ENCODE measurements around the gene ITGA2. TPM values are rescaled to one million over a fixed set of nuclear protein-coding genes. Genes with fewer than 3 reads are reported as not detected.

Gene ITGA2
- total and polyA plus RNA-seq, 9 of the 15 experiments (the other 6 are each of a cell fraction or from before 2014, with no cell fraction given), result 0.01 to 0.09 (median 0.03) TPM; not detected in 5

- POLR2A ChIA-PET, result no interaction called here
- BruUV-seq (replicated peaks), result no TSS peak
- TF ChIP-seq ZNF77 (CRISPR knock-in tag; IDR thresholded peaks at IDR 0.05) (no peak), PHB (CRISPR knock-in tag; IDR thresholded peaks at IDR 0.05) (no peak), ZKSCAN3 (CRISPR knock-in tag; IDR thresholded peaks at IDR 0.05) (no peak), ADNP (tag; IDR thresholded peaks at IDR 0.05) (no peak), MXI1 (IDR thresholded peaks at IDR 0.05; ENCODE audit: low read depth, low read length) (no peak), RBM22 (IDR thresholded peaks at IDR 0.05; ENCODE audit: low read depth, low read length, poor library complexity, severe bottlenecking) (no peak), ESRRB (CRISPR knock-in tag; IDR thresholded peaks at IDR 0.05; ENCODE audit: borderline replicate concordance) (no peak), ETV6 (IDR thresholded peaks at IDR 0.05; ENCODE audit: borderline replicate concordance in 1 of 2, low read depth in 2 of 2, low read length in 1 of 2) (no peak), ETV6 (CRISPR knock-in tag; IDR thresholded peaks at IDR 0.05; ENCODE audit: borderline replicate concordance) (no peak), SMARCA5 (IDR thresholded peaks at IDR 0.05) (no peak), CHAMP1 (IDR thresholded peaks at IDR 0.05) (no peak), KAT7 (CRISPR knock-in tag; IDR thresholded peaks at IDR 0.05; ENCODE audit: borderline replicate concordance) (no peak), FOXA1 (IDR thresholded peaks at IDR 0.05; ENCODE audit: borderline replicate concordance) (no peak), NFATC3 (IDR thresholded peaks at IDR 0.05) (no peak)
- TF ChIP-seq, protein P1, sequence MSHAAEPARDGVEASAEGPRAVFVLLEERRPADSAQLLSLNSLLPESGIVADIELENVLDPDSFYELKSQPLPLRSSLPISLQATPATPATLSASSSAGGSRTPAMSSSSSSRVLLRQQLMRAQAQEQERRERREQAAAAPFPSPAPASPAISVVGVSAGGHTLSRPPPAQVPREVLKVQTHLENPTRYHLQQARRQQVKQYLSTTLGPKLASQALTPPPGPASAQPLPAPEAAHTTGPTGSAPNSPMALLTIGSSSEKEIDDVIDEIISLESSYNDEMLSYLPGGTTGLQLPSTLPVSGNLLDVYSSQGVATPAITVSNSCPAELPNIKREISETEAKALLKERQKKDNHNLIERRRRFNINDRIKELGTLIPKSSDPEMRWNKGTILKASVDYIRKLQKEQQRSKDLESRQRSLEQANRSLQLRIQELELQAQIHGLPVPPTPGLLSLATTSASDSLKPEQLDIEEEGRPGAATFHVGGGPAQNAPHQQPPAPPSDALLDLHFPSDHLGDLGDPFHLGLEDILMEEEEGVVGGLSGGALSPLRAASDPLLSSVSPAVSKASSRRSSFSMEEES (CRISPR knock-in tag; IDR thresholded peaks at IDR 0.05), result no peak
- TF ChIP-seq, protein P2, sequence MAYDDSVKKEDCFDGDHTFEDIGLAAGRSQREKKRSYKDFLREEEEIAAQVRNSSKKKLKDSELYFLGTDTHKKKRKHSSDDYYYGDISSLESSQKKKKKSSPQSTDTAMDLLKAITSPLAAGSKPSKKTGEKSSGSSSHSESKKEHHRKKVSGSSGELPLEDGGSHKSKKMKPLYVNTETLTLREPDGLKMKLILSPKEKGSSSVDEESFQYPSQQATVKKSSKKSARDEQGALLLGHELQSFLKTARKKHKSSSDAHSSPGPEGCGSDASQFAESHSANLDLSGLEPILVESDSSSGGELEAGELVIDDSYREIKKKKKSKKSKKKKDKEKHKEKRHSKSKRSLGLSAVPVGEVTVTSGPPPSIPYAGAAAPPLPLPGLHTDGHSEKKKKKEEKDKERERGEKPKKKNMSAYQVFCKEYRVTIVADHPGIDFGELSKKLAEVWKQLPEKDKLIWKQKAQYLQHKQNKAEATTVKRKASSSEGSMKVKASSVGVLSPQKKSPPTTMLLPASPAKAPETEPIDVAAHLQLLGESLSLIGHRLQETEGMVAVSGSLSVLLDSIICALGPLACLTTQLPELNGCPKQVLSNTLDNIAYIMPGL (CRISPR knock-in tag; IDR thresholded peaks at IDR 0.05), result no peak
- TF ChIP-seq, protein P3, sequence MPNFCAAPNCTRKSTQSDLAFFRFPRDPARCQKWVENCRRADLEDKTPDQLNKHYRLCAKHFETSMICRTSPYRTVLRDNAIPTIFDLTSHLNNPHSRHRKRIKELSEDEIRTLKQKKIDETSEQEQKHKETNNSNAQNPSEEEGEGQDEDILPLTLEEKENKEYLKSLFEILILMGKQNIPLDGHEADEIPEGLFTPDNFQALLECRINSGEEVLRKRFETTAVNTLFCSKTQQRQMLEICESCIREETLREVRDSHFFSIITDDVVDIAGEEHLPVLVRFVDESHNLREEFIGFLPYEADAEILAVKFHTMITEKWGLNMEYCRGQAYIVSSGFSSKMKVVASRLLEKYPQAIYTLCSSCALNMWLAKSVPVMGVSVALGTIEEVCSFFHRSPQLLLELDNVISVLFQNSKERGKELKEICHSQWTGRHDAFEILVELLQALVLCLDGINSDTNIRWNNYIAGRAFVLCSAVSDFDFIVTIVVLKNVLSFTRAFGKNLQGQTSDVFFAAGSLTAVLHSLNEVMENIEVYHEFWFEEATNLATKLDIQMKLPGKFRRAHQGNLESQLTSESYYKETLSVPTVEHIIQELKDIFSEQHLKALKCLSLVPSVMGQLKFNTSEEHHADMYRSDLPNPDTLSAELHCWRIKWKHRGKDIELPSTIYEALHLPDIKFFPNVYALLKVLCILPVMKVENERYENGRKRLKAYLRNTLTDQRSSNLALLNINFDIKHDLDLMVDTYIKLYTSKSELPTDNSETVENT (CRISPR knock-in tag; IDR thresholded peaks at IDR 0.05), result no peak
These were observed 14.0 kb downstream of the ITGA2 start for GRCh38 chr5:53003144-53003543.

More at GRCh38 chr5:53003144-53003543, 14.0 kb downstream of the ITGA2 start:
- no peak overlapping the region for H2AFZ ChIP-seq (ENCODE audit: low read depth, low read length)
- no peak for ATAC-seq
- no peaks in the 10 kb centered on the region for H3K9me3 ChIP-seq (replicated peaks; ENCODE audit: control insufficient read depth, insufficient read depth, low read depth, low read length)
- WGBS (ENCODE audit: insufficient coverage, low coverage, missing lambda C conversion rate), result 0% methylated on average over 1 of the region's 1 CpG
- H3K27ac ChIP-seq (ENCODE audit: extremely low read depth, low read depth, low read length), result no peak overlapping the region
- FAIRE-seq, result no peak
- H3K27me3 ChIP-seq (ENCODE audit: control insufficient read depth in 2 of 2, insufficient read depth in 2 of 2, low read length in 2 of 2), result no peaks in the 10 kb centered on the region
- in situ Hi-C loops (cut with MboI) (no loop called here), intact Hi-C loops (cut with micrococcal nuclease) (no loop called here)
- no peak overlapping the region for H3K4me3 ChIP-seq
- no peaks in the 10 kb centered on the region for H3K4me1 ChIP-seq (replicated peaks in 1 of 2; ENCODE audit: control insufficient read depth in 2 of 2, insufficient read depth in 2 of 2, low read length in 2 of 2)
- H4K20me1 ChIP-seq (replicated peaks; ENCODE audit: control insufficient read depth, insufficient read depth, low read length), result no peaks in the 10 kb centered on the region
- CTCF ChIA-PET (ENCODE audit: low intra/inter-chr PET ratio), result no interaction called here
- no peaks in the 10 kb centered on the region for H3K36me3 ChIP-seq (ENCODE audit: control insufficient read depth, insufficient read depth, low read length)
- no peak overlapping the region for H3K4me2 ChIP-seq (ENCODE audit: insufficient read depth, low read length)
- DNase-seq (ENCODE audit: extremely low read depth in 1 of 4, low spot score in 3 of 4), result no peak
- H3K79me2 ChIP-seq (ENCODE audit: control insufficient read depth, insufficient read depth, low read length), result no peaks in the 10 kb centered on the region
- no peak overlapping the region for H3K9ac ChIP-seq (ENCODE audit: insufficient read depth in 1 of 2, low read depth in 2 of 2, low read length in 2 of 2)
- no peaks in the 10 kb centered on the region for H3K9me1 ChIP-seq (ENCODE audit: control insufficient read depth, insufficient read depth, low read length)

All from K562 (cell line).